ENCODE results near the gene SMARCA4. TPM values are rescaled to one million over a fixed set of nuclear protein-coding genes. Genes with fewer than 3 reads are reported as not detected.
"Not testable (repeated sequence)": the region's sequence is repeated elsewhere in the genome, so short reads cannot be mapped to it uniquely, and the experiment has no call there.

Gene SMARCA4
- total RNA-seq, 4 donors from 2014 or later = 48.0 to 78.2 (median 53.9) TPM

GRCh38 chr19:11098861-11099260, 138.0 kb downstream of the SMARCA4 start:
- no peak overlapping the region for H3K27ac ChIP-seq (replicated peaks in 1 of 4)
- no peak for DNase-seq (ENCODE audit: extremely low spot score)
- 99% methylated on average over 3 of the region's 3 CpGs for WGBS
- intact Hi-C loops (cut with DNase I) = loop anchor here (10.0 kb wide), 1 partner anchor 64 kb away; no protein-coding TSS in a partner anchor
- peaks cover 19 to 53% (median 44%) of the 10 kb centered on the region in 4 donors for H3K36me3 ChIP-seq
- H3K27me3 ChIP-seq = no peaks in the 10 kb centered on the region
- TF ChIP-seq POLR2AphosphoS5 (IDR thresholded peaks at IDR 0.05) (no peak), EP300 (IDR thresholded peaks at IDR 0.05) (no peak), CTCF (IDR thresholded peaks at IDR 0.05) (no peak), POLR2A (IDR thresholded peaks at IDR 0.05; ENCODE audit: low read depth) (no peak)
- peaks cover 26 to 50% (median 32%) of the 10 kb centered on the region in 4 donors for H3K4me1 ChIP-seq
- no peaks in the 10 kb centered on the region for H3K9me3 ChIP-seq
- no peak overlapping the region for H3K4me3 ChIP-seq

- intact Hi-C loops (cut with DNase I) = no loop called here
- DNase-seq (ENCODE audit: extremely low spot score) = no peak
- peaks cover 14 to 38% (median 20%) of the 10 kb centered on the region in 4 donors for H3K4me1 ChIP-seq
- TF ChIP-seq POLR2AphosphoS5 (IDR thresholded peaks at IDR 0.05) = no peak
- TF ChIP-seq CTCF (IDR thresholded peaks at IDR 0.05) = no peak
- no peak for TF ChIP-seq POLR2A (IDR thresholded peaks at IDR 0.05; ENCODE audit: low read depth)
- no peak for TF ChIP-seq EP300 (IDR thresholded peaks at IDR 0.05)
- H3K9me3 ChIP-seq = no peaks in the 10 kb centered on the region
- no peaks in the 10 kb centered on the region for H3K27me3 ChIP-seq
- no peak overlapping the region for H3K27ac ChIP-seq (replicated peaks in 1 of 4)
- H3K36me3 ChIP-seq = peaks cover 26 to 59% (median 53%) of the 10 kb centered on the region in 4 donors
- H3K4me3 ChIP-seq = no peak overlapping the region
- 75% methylated on average over 11 of the region's 12 CpGs for WGBS
Measured at GRCh38 chr19:11100049-11100448, 139.2 kb downstream of the SMARCA4 start.

GRCh38 chr19:11101057-11101456, 140.2 kb downstream of the SMARCA4 start:
- Histone ChIP-seq H3K9me3 (no peaks in the 10 kb centered on the region), H3K4me3 (no peak overlapping the region), H3K27ac (replicated peaks in 1 of 4) (no peak overlapping the region), H3K4me1 (peaks cover 4 to 28% (median 10%) of the 10 kb centered on the region in 4 donors), H3K36me3 (peaks cover 33 to 69% (median 63%) of the 10 kb centered on the region in 4 donors), H3K27me3 (no peaks in the 10 kb centered on the region)
- TF ChIP-seq POLR2AphosphoS5 (IDR thresholded peaks at IDR 0.05) = no peak
- intact Hi-C loops (cut with DNase I) = no loop called here
- no peak for DNase-seq (ENCODE audit: extremely low spot score)
- WGBS = 90% methylated on average over 5 of the region's 5 CpGs

- no peak overlapping the region for H3K27ac ChIP-seq (replicated peaks in 1 of 4)
- no peaks in the 10 kb centered on the region for H3K27me3 ChIP-seq
- DNase-seq (ENCODE audit: extremely low spot score) = no peak
- TF ChIP-seq POLR2A (IDR thresholded peaks at IDR 0.05; ENCODE audit: low read depth) (no peak), POLR2AphosphoS5 (IDR thresholded peaks at IDR 0.05) (no peak), EP300 (IDR thresholded peaks at IDR 0.05) (no peak), CTCF (IDR thresholded peaks at IDR 0.05) (no peak)
- H3K9me3 ChIP-seq = no peaks in the 10 kb centered on the region
- H3K4me1 ChIP-seq = peaks cover 0 to 10% (median 0%) of the 10 kb centered on the region in 4 donors
- peaks cover 52 to 82% (median 81%) of the 10 kb centered on the region in 4 donors for H3K36me3 ChIP-seq
- H3K4me3 ChIP-seq = no peak overlapping the region
- intact Hi-C loops (cut with DNase I) = no loop called here
- 84% methylated on average over 7 of the region's 16 CpGs for WGBS
Measured at GRCh38 chr19:11102944-11103343, 142.1 kb downstream of the SMARCA4 start.

GRCh38 chr19:11103667-11104066, 142.8 kb downstream of the SMARCA4 start:
- H3K9me3 ChIP-seq; H3K27me3 ChIP-seq; H3K4me1 ChIP-seq; H3K27ac ChIP-seq (replicated peaks in 1 of 4); DNase-seq (ENCODE audit: extremely low spot score); intact Hi-C loops (cut with DNase I); H3K4me3 ChIP-seq: not testable (repeated sequence)
- peaks cover 59 to 88% (median 87%) of the 10 kb centered on the region in 4 donors for H3K36me3 ChIP-seq
- 93% methylated on average over 10 of the region's 10 CpGs for WGBS

Measured in esophagus muscularis mucosa (tissue), 4 donors.